ENCODE data around the gene KCNH8. TPM values are rescaled to one million over a fixed set of nuclear protein-coding genes. Genes with fewer than 3 reads are reported as not detected.

The KCNH8 gene
- total RNA-seq, 1 donor, result not detected

- Histone ChIP-seq H3K9me3 (ENCODE audit: low read depth, low read length) (peaks cover 11% of the 10 kb centered on the region), H4K20me1 (ENCODE audit: insufficient read depth, low read length) (no peaks in the 10 kb centered on the region), H3K4me2 (ENCODE audit: insufficient read depth, low read length) (no peak overlapping the region), H3K4me1 (ENCODE audit: insufficient read depth, low read length) (no peaks in the 10 kb centered on the region), H3K4me3 (ENCODE audit: insufficient read depth, low read length) (no peak overlapping the region), H2AFZ (ENCODE audit: low read length) (no peak overlapping the region), H3K36me3 (ENCODE audit: insufficient read depth, low read length) (no peaks in the 10 kb centered on the region), H3K79me2 (ENCODE audit: insufficient read depth, low read length) (no peaks in the 10 kb centered on the region), H3K27ac (ENCODE audit: low read depth, low read length) (no peak overlapping the region), H3K27me3 (ENCODE audit: insufficient read depth, low read length) (no peaks in the 10 kb centered on the region)
- TF ChIP-seq CTCF (IDR thresholded peaks at IDR 0.05; ENCODE audit: extremely low read depth, low read depth, low read length), result no peak
- DNase-seq (ENCODE audit: insufficient read length, low spot score, missing footprints), result no peak
Observed at GRCh38 chr3:19267040-19267439, 118.7 kb downstream of the KCNH8 start.

GRCh38 chr3:19270481-19270880, 122.2 kb downstream of the KCNH8 start:
- H3K27me3 ChIP-seq (ENCODE audit: insufficient read depth, low read length), result no peaks in the 10 kb centered on the region
- H3K27ac ChIP-seq (ENCODE audit: low read depth, low read length), result no peak overlapping the region
- H2AFZ ChIP-seq (ENCODE audit: low read length), result no peak overlapping the region
- H3K9me3 ChIP-seq (ENCODE audit: low read depth, low read length), result peaks cover 8% of the 10 kb centered on the region
- H3K79me2 ChIP-seq (ENCODE audit: insufficient read depth, low read length), result no peaks in the 10 kb centered on the region
- TF ChIP-seq CTCF (IDR thresholded peaks at IDR 0.05; ENCODE audit: extremely low read depth, low read depth, low read length), result no peak
- H3K4me2 ChIP-seq (ENCODE audit: insufficient read depth, low read length), result no peak overlapping the region
- DNase-seq (ENCODE audit: insufficient read length, low spot score, missing footprints), result no peak
- H3K36me3 ChIP-seq (ENCODE audit: insufficient read depth, low read length), result no peaks in the 10 kb centered on the region
- no peaks in the 10 kb centered on the region for H4K20me1 ChIP-seq (ENCODE audit: insufficient read depth, low read length)
- H3K4me3 ChIP-seq (ENCODE audit: insufficient read depth, low read length), result no peak overlapping the region
- no peaks in the 10 kb centered on the region for H3K4me1 ChIP-seq (ENCODE audit: insufficient read depth, low read length)

GRCh38 chr3:19272296-19272695, 124.0 kb downstream of the KCNH8 start:
- Histone ChIP-seq H3K36me3 (ENCODE audit: insufficient read depth, low read length) (no peaks in the 10 kb centered on the region), H3K27ac (ENCODE audit: low read depth, low read length) (no peak overlapping the region), H3K4me2 (ENCODE audit: insufficient read depth, low read length) (no peak overlapping the region), H4K20me1 (ENCODE audit: insufficient read depth, low read length) (no peaks in the 10 kb centered on the region), H3K4me1 (ENCODE audit: insufficient read depth, low read length) (no peaks in the 10 kb centered on the region), H3K4me3 (ENCODE audit: insufficient read depth, low read length) (no peak overlapping the region), H2AFZ (ENCODE audit: low read length) (no peak overlapping the region), H3K9me3 (ENCODE audit: low read depth, low read length) (peaks cover 5% of the 10 kb centered on the region), H3K27me3 (ENCODE audit: insufficient read depth, low read length) (no peaks in the 10 kb centered on the region), H3K79me2 (ENCODE audit: insufficient read depth, low read length) (no peaks in the 10 kb centered on the region)
- DNase-seq (ENCODE audit: insufficient read length, low spot score, missing footprints), result no peak
- no peak for TF ChIP-seq CTCF (IDR thresholded peaks at IDR 0.05; ENCODE audit: extremely low read depth, low read depth, low read length)

GRCh38 chr3:19273091-19273490, 124.8 kb downstream of the KCNH8 start:
- H3K36me3 ChIP-seq (ENCODE audit: insufficient read depth, low read length), result no peaks in the 10 kb centered on the region
- no peak overlapping the region for H2AFZ ChIP-seq (ENCODE audit: low read length)
- DNase-seq (ENCODE audit: insufficient read length, low spot score, missing footprints), result no peak
- H3K79me2 ChIP-seq (ENCODE audit: insufficient read depth, low read length), result no peaks in the 10 kb centered on the region
- H3K4me2 ChIP-seq (ENCODE audit: insufficient read depth, low read length), result no peak overlapping the region
- H3K27me3 ChIP-seq (ENCODE audit: insufficient read depth, low read length), result no peaks in the 10 kb centered on the region
- no peaks in the 10 kb centered on the region for H3K9me3 ChIP-seq (ENCODE audit: low read depth, low read length)
- H3K27ac ChIP-seq (ENCODE audit: low read depth, low read length), result no peak overlapping the region
- H3K4me3 ChIP-seq (ENCODE audit: insufficient read depth, low read length), result no peak overlapping the region
- no peak for TF ChIP-seq CTCF (IDR thresholded peaks at IDR 0.05; ENCODE audit: extremely low read depth, low read depth, low read length)
- no peaks in the 10 kb centered on the region for H3K4me1 ChIP-seq (ENCODE audit: insufficient read depth, low read length)
- no peaks in the 10 kb centered on the region for H4K20me1 ChIP-seq (ENCODE audit: insufficient read depth, low read length)

All from osteoblast (primary cell).